HG03460 (cell line): ENCODE data around the gene SH3RF1.
A peak's percentile ranks its signal among the peaks of the same experiment; 100 is the strongest.

Experiments used
- ATAC-seq: cut with Tn5 transposase; IDR thresholded peaks from one replicate; pipeline ENCODE4 v1.9.1; 2021; ENCODE audit not compliant: unreplicated experiment

The SH3RF1 gene

DNA sequence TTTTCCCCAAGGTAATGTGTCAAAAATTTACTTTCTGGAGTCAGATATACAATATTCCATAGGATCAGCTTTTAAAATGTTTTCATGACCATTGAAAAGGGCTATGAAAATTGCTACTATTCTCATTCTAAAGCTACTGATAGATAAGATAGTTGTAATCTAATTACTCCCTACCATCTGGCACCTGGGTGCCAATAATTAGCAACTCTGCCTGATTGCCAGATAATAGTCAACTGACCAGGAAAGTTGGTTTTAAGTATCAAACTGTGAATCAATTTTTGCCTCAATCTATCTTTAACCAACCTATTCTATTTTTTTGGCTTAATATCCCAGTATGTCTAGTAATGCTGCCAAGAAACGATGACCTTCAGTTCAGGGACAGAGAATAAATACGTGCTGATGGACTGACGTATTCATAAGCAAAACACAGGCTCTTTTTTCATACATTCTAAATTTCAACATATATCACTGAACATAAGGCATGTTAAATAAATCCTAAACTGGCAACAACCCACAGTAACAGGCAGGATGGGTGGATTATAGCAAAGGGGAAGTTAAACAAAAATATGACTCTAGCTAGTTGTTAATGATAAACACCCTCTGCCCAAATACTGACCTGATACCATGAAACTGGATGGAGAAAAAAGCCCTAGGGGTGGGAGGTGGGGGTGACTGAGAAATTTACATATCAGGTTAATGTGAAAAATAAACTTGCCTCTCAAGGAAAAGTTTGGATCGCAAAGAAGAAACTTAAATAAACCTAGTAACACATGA lies 18.2 kb downstream of the SH3RF1 start:
- ATAC-seq = peak; percentile 80

DNA sequence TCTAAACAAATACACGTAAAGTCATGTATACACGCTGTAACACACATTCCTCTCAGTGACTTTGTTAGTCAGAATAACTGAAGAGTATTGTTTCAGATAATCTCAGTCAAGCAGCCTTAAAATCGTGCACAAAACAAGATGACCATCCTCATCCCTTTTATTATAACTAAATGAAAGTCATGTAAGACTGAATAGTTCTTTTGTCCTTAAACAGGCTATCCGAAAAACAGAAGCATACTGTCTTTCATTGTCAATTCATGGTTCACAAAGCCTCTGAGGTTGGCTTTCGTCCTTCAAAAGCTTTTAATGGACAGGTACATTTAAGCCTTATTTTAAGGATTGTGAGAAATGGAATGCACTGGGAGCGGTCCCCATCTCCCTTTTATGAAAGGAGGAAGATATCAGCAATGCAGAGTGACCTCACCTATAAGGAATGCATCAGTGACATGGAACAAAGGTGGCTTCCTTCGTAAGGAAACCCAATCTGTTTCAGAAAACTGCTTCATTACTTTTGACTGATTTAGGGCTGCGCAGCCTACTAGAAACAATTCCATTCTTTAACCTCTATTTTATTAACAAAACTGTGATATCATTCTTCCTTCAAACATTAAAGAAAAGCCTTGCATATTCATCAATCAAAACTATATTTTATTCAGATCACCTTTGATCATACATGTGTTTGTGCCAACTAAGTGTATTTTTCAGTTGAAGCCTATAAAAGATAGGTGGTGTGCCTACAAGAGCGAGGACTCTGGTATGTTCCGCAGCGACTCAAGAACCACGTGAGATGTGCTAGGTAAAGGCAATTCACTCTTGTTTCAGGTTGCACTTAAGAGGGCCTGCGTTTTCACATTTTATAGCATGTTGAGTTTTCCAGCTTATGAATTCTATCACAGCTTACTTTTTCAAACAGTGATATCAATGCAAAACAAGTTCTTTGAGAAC lies 19.2 kb downstream of the SH3RF1 start:
- ATAC-seq = no peak

DNA sequence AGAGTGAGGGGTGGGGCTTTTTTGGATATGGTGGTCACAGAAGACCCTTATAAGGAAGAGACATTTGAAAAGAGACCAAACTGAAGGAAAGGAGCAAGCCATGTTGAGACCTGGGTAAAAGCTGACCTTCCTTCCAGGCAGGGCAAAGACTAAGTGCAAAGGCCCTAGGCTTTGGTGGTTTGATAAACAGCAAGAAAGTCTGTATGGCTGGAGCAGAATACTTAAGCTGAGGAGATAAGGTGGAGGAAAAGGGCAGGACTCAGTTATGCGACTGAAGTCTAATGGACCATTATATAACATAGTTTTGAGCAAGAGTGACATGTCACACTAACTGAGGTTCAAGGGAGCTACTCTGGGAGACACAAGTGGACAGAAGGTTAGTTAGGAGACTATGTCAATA lies 20.0 kb downstream of the SH3RF1 start:
- ATAC-seq = no peak

DNA sequence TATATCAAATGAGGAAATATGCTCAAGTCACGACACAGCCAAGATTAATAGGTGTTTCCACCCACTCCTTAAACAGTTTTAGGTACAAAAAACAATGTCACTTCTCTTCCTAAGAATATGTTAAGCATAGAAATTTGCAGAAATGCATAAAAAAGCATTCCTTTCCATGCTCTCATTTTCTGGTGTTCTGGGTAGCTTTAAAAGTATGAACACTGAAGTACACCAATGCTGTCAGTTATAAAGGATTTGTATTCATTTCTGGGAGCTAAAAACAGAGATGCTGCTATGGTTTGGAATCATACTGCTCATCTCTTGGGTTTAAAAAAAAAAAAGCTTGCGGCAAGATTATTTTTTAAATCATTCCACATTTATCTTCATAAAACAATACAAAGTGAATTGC lies 20.8 kb downstream of the SH3RF1 start:
- ATAC-seq = no peak

DNA sequence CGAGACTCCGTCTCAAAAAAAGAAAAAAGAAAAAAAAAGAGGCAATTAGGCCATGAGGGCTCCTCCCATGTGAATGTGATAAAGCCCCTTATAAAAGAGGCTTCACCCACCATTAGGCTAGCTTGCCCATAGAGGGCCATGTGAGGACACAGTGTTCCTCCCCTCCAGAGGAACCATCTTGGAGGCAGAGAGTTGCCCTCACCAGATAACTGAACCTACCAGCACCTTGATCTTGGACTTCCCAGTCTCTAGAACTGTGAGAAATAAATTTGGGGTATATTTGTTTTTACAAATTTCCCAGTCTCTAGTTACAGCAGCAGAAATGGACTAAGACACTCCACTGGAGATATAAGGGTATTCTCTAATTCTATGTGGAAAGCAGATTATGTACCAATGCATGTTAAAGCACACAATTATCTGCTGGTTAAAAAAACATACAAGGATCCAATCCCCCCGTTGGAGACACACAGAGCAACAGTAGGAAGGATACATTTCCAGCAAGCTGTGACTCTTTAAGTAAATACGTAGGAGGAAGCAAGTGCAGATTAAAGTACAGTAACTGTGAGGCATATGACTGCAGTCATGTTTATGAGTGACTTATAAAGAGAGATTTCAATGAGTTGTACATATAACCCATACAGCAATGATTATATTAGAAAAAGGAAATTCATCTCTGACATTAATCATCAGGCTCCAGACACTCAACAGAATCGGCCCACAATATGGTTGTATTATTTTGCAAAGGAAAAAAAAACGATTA lies 21.4 kb downstream of the SH3RF1 start:
- no peak for ATAC-seq

DNA sequence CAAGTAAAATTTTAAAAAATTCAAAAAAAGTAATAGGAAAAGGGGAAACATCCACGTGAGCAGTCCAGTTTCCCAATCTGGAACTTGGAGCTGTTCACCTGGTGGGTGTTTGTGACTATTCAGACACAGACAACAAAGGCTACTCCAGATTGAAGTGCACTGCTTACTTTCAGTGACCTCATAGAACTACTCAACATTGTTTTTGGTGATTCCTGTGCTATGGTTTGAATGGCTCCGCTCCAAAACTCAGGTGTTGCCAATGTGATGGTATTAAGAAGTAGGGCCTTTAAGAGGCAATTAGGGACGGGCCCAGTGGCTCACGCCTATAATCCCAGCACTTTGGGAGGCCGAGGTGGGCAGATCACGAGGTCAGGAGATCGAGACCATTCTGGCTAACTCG lies 22.1 kb downstream of the SH3RF1 start:
- ATAC-seq = no peak

DNA sequence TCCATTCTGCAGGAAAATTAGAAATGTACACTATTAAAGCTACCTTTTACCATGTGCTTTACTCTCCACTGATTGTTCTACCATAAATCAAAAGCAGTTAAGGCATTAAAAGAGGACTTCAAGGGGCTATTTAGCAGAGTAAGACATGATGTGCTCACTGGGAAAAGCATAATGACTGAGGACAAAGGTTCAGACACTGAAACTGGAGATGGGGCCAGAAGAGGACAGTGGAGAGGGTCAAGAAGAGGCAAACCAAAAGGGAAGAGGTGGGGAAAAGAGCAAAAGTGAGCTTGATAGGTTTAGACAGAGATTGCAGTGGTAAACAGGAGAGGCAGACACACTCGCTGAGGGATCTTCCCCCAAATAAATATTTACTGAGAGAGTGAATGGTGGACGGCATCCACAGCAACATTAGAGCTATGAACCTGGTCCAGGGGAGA lies 23.8 kb downstream of the SH3RF1 start:
- no peak for ATAC-seq

DNA sequence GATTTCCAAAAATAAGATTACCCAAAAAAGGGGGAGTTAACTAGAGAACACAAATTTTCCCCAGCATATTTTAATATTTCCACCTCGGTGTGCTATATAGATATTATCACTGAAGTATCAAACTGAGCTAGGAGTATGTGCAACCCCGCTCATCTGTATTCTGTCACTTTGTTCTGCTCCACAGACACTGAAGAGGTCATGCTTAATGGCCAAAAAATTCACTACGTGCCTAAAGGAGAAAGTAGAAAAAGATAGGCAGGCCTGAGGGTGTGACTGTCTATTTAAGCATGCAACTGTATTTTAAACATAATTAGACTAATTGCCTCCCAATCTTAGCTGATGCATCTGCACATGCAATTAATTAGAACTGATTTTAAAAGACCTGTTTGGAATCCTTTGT lies 24.5 kb downstream of the SH3RF1 start:
- no peak for ATAC-seq

DNA sequence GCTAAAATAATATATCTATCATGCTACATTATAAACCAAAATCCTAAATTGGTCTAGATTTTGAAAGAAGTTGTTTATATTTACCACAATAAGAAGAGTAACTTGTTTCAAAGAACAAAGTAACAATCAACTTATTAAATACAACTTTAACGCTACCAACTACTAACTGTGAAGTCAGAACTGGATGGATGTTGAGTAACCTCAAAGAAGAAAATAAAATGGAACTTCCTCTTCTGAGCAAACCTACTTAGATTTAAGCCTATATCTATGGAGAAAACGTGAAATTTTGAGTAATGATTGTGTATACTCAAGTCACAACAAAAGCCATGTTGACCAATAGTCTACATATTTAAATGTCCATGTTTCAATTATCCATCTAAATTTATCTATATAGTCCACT lies 25.7 kb downstream of the SH3RF1 start:
- ATAC-seq = no peak

DNA sequence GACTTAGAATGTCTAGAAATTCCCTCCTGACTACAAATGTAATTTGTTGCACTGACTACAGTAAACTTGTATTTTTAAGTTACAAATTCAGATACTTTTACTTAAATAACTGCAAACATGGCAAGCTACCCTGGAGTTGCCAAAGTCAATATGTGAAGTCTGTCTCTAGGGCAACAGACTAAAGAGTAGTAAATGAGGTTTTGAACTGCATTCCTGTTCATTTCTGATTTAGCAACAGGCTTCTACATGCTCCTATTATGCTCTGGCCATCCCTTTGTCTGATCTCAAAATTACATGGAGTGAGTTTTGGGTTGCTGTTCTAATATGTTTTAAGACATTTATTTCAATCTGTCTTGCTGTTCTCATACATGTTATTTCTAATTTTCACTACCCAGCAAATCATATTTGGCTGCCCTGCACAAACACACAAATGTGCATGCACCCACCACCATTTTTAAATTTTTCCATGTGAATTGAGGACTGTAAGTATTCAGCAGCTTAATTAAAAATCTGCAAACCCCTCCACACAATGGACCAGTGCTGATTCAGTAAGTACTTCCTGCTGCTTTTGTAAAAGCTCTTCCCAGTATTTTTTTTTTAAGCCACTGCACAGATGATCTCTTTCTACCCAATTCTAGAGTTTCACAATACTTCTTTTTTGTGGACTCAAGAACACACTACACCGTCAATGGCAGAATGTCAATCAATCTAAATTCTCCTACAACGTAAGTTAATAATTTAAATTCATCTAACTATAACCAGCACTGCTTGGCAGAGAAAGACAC lies 26.7 kb downstream of the SH3RF1 start:
- no peak for ATAC-seq

DNA sequence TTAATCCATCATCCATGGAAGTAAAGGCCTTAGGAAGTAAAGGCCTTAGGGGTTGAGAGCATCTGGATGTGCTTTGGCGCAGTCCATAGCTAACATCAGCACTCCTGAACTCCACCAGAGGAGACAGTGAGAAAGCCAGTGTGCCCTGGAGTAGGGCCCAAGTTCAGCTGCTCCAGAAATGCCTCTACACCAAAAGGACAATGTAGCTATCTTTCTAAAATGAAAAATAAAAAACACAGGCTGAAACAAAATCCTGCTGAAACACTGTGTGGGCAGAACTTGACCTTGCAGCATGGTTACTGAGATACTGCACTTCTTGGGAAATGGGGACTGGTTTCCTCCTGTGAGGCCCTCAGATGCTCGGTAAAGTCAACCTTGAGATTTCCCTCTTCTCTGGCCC lies 29.3 kb downstream of the SH3RF1 start:
- no peak for ATAC-seq

DNA sequence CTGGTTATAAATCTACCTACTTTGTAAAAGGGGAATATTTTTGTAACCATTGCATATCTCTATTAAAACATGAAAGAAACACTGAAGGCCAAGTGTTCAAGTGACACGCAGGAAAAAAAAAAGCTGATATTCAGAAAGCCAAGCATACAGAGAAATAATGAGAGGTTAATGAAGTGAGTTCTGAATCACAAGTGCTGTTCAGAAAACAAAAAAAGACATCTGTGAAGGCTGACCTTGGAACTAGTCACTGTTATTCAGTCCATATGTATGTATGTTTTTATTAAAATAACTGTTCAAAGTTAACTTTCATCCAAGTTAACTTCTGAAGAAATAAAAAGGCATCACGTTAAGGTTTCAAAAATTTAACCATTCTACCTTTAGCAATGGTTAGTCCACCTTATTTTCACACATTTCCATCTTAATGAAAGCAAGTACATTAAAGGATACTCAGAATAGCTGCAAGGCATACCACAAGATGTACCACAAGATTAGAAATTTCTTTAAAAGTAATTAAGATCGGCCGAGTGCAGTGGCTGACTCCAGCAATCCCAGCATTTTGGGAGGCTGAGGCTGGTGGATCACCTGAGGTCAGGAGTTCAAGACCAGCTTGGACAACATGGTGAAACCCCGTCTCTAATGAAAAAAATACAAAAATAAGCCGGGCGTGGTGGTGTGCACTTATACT lies 31.4 kb downstream of the SH3RF1 start:
- no peak for ATAC-seq

DNA sequence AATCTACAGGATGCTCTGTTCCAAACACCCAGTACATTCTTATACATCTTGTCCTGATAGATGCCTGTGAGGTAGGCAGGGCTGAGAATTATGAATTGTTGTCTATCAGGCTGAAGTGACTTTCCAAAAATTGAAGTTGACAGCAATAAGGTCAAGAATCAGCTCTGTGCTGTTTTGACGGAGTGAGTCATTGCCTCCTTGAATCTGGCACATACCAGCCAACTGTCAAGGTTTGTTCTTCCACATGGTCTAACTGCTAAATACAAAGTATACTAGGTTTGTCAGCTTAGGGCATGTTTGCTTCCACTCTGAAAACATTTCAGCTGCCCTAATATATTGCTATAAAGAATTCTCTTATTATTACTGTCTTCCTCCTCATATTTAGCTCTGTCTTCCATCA lies 32.3 kb downstream of the SH3RF1 start:
- ATAC-seq = no peak

DNA sequence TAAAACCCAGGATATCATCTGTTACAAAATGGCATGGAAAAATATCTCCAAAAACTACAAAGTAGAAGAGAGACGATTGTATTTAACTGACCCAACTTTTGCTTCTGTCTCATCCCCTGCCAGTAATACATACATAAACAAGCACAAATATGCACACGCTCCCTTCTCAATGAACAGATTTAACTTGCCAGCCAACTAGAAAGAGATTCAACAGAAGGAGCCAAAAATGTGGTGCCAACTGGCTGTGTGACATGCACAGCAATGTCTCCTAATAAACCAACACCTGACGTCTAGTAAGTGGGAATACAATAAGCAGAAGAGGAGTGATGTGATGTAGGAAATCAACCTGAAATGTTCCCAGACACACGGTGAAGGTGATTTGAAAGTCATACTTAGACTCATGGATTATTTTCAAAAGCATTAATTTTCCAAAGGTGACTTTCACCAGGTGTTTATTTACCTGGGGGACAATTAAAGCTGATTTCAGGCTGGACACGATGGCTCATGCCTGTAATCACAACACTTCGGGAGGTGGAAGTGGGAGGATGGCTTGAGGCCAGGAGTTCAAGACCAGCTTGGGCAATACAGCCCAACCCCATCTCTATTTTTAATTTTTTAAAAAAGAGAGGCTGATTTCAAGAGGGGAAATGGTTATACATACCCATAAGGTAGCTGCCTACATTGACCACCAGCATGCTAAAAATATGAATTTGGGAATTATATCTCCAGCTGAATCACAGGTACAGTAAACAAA lies 33.7 kb downstream of the SH3RF1 start:
- ATAC-seq = no peak

DNA sequence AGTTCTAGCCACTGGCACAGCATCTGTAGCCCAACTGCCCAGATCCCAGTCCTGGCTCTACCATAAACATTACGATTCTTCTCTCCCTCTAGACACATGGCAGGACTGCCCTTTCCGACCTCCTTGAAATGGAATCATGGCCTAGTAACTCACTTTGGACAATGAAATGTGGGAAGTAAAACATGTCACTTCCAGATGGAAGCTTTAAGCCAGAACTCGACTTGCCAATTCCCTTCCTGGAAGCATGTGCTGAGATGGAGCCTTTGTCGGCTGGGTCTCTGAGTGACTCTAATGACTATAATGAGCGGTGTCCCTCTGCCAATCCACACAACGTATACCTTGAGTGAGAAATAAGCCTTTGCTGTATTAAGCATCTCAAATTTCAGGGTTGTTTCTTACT lies 34.7 kb downstream of the SH3RF1 start:
- no peak for ATAC-seq

DNA sequence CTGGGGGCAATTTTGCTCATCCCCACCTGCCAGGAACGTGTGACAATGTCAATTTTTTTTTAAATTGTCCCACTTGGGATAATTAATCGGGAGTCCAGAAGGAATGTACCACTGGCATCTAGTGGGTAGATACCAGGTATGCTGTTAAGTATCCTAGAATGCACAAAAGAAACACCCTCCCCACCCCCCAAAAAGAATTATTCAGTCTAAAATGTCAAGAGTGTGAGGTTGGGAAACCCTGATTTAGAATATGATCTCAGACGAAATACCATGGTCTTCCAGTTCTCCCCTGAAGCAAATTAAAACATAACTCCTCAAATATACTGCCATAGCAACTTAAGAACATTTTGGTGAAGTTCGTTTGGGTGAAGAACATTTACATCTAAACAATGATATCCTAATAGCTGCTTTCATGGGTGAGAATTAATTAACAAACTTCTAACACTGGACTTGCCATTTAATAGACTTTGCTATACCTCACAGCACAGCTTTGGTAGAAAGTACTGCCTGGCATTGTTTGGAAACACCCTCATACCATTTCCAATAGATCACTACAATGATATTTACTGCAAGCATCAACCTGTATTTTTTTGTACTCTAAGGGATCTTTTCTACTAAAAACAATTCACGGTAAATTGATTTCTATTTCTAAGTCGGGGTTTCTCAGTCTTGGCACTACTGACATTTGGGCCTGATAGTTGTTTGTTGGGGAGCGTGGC lies 36.5 kb downstream of the SH3RF1 start:
- no peak for ATAC-seq

DNA sequence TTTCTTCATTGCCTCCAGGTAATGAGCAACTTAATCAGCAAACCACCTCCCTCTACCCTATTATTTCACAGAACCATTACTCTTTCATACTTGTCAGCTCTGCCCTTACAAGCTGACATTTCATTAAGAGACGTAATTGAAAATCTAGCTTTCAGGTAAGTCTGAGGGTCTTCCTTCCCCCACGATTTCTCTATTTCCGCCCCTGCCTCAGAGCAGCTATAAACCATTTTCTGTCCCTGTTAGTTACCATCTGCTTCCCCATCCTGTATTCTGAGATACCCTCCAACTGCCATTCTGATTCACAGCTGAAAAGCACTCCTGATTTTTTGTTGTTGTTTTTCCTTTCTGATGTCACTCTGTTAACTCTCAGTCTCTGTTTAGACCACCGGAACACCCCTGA lies 37.1 kb downstream of the SH3RF1 start:
- ATAC-seq = no peak

DNA sequence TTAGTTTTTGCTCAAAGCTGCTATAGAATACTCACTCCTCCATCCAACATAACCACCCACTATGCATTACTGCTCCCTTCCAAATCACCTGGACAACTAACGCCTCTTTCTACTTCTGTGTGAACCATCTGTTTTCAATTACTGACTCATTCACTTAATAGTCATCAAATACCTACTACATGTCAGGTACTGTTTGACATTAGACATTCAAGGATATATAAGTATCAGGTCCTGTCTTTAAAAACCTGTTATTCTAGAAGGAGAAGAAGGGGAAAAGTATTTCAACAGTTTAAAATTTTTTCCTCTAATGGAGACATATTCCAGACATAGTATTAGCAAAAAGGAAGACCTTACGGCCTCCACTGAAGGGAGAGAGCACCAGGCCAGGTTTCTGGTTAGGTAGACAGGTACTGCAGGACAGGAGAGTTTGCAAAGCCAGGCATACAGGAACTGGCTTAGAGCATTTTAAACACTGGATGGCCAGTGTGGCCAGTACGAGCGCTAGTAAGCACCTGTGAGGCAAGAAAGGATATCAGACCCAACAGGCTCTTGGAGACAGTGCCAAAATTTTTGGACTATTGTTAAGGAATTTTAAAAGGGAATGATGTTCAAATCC lies 39.0 kb downstream of the SH3RF1 start:
- ATAC-seq = no peak
